Kidney (tissue), 14 donors: ENCODE results near the gene INPP5A. TPM values are rescaled to one million over a fixed set of nuclear protein-coding genes. Genes with fewer than 3 reads are reported as not detected.

Source experiments
- DNase-seq, 5 donors: peaks; one replicate each; pipeline ENCODE4 v3.0.0-alpha.2; 2013 to 2020
- FAIRE-seq: peaks from 2 replicates; lab custom pipeline; 2012; peaks lifted over from hg19 to GRCh38; lab: Jason Lieb, UNC
- H3K27ac ChIP-seq, 2 donors: one replicate each; pipeline ENCODE4 v1.7.0; 2013; ENCODE audit warnings: low read depth in 2 of 2, low read length in 2 of 2, inconsistent platforms in 1 of 2
- H3K27me3 ChIP-seq: one replicate; pipeline ENCODE4 v1.7.1; 2013; ENCODE audit warnings: low read length, inconsistent platforms; ENCODE audit not compliant: control insufficient read depth, insufficient read depth
- H3K36me3 ChIP-seq, 3 donors: one replicate each; pipeline versions ENCODE4 v1.7.0 to v1.7.1; 2013; ENCODE audit warnings: low read length in 3 of 3, control low read depth in 1 of 3, inconsistent platforms in 1 of 3; ENCODE audit not compliant: insufficient read depth in 3 of 3, control insufficient read depth in 2 of 3
- H3K4me1 ChIP-seq, 3 donors: one replicate each; pipeline versions ENCODE4 v1.7.0 to v1.7.1; 2013; ENCODE audit warnings: low read length in 3 of 3, inconsistent platforms in 1 of 3, low read depth in 1 of 3; ENCODE audit not compliant: control insufficient read depth in 2 of 3, insufficient read depth in 2 of 3
- H3K4me3 ChIP-seq, 3 donors: one replicate each; pipeline versions ENCODE4 v1.7.0 to v1.8.1; 2013; ENCODE audit warnings: low read length in 3 of 3, control low read depth in 1 of 3, inconsistent platforms in 1 of 3
- H3K9ac ChIP-seq, 3 donors: one replicate each; pipeline versions ENCODE4 v1.7.0 to v1.7.1; 2013; ENCODE audit warnings: low read length in 3 of 3, control low read depth in 1 of 3, inconsistent platforms in 1 of 3
- H3K9me3 ChIP-seq, 3 donors: one replicate each; pipeline versions ENCODE4 v1.7.0 to v1.7.1; 2013; ENCODE audit warnings: low read length in 3 of 3, control low read depth in 1 of 3, inconsistent platforms in 1 of 3; ENCODE audit not compliant: control insufficient read depth in 2 of 3, insufficient read depth in 1 of 3
- CTCF ChIP-seq: IDR thresholded peaks from 3 replicates; pipeline ENCODE4 v1.5.1; 2012; ENCODE audit warnings: mild to moderate bottlenecking, moderate library complexity, borderline replicate concordance; ENCODE audit not compliant: insufficient read depth; ENCODE audit errors: extremely low read depth
- intact Hi-C: fragments of 100-400 bp; cut with DNase I; formaldehyde crosslinking; loops from one replicate; pipeline ENCODE4 v1.11.1; 2022
- polyA plus RNA-seq: library from polyadenylated mRNA; stranded (reverse); fragments of 350-450 nt; fragmentation: Illumina TruSeq; extraction: RNeasy Lipid Tissue Mini Kit (QIAGEN cat#74804); gene quantifications from one replicate; pipeline ENCODE4 v1.2.3, GENCODE V29; 2014; ENCODE audit warnings: low read depth, low replicate concordance; ENCODE audit not compliant: insufficient read depth
- total RNA-seq: library from RNA; stranded (reverse); fragmentation: NEBNext Ultra II Directional; extraction: Animal tissue kit (Norgen Biotek cat#: 25700); gene quantifications from one replicate; pipeline ENCODE4 v1.2.1, GENCODE V29; 2021
- donor health status: control.
- donor health status: control.
- donor health status: control.
- donor health status: control.
- donor health status: control.
- donor health status: DM: yes; HTN: yes; CAD: no.
- donor health status: Normal renal cell carcinoma (clear cell type).

Gene INPP5A
- total and polyA plus RNA-seq, 2 donors from 2014 or later: 20.8 to 40.3 TPM

GRCh38 chr10:132725202-132725601 lies 187.6 kb downstream of the INPP5A start:
- DNase-seq (no peak), FAIRE-seq (no peak)
- no peak for TF ChIP-seq CTCF

DNA sequence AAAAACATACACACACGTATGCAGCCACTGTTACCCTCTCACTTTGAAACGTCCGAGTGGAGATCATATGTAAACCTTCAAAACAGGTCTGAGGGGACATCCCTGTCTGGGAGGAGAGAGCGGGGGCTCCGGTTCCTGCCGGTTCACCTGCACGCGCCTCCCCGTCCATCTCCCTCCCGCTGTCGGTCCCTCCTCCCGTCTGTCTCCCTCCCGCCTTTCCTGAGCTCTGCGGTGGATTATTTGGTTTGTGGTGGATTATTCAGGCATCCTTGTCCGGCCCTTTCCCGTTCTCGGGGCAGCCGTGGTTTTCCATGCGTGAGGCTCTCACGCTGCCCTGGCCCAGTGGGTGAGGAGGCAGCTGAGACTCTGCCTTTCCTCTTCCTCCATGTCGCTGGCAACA lies 188.6 kb downstream of the INPP5A start:
- Histone ChIP-seq H3K4me3 (no peak overlapping the region), H3K9ac (no peak overlapping the region), H3K9me3 (no peaks in the 10 kb centered on the region), H3K4me1 (no peaks in the 10 kb centered on the region), H3K36me3 (peaks cover 0 to 2% (median 0%) of the 10 kb centered on the region in 3 donors), H3K27ac (no peak overlapping the region), H3K27me3 (no peaks in the 10 kb centered on the region)
- DNase-seq (no peak), FAIRE-seq (no peak)
- intact Hi-C loops: no loop called here
- no peak for TF ChIP-seq CTCF

More at GRCh38 chr10:132725202-132725601, 187.6 kb downstream of the INPP5A start:
- H3K9ac ChIP-seq: no peak overlapping the region
- H3K27ac ChIP-seq: no peak overlapping the region
- peaks cover 0 to 2% (median 0%) of the 10 kb centered on the region in 3 donors for H3K36me3 ChIP-seq
- no peaks in the 10 kb centered on the region for H3K27me3 ChIP-seq
- intact Hi-C loops: no loop called here
- H3K4me3 ChIP-seq: no peak overlapping the region
- H3K4me1 ChIP-seq: no peaks in the 10 kb centered on the region
- no peaks in the 10 kb centered on the region for H3K9me3 ChIP-seq

DNA sequence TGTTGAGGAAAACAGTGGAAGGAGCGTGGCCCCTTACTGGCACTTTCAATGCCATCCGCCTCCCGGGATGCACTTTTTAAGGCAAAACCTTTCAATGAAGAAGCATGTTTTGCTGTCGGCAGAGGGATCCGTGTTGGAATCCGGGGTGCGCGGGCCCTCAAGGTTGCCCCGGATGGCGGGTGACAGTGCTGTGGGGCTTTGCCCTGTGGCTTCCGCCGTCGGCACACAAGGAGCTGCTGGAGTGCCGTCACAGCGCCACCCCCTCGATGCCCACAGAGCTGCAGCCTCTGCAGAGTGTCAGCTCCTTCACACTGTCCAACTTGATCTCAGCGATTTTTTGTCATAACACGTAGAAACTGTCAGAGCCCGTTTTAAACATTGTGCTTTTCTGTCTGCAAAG lies 189.4 kb downstream of the INPP5A start:
- FAIRE-seq: no peak
- H3K27ac ChIP-seq: no peak overlapping the region
- intact Hi-C loops: no loop called here
- no peaks in the 10 kb centered on the region for H3K4me1 ChIP-seq
- TF ChIP-seq CTCF: no peak
- no peak for DNase-seq
- no peaks in the 10 kb centered on the region for H3K9me3 ChIP-seq
- H3K4me3 ChIP-seq: no peak overlapping the region
- H3K27me3 ChIP-seq: no peaks in the 10 kb centered on the region
- H3K9ac ChIP-seq: no peak overlapping the region
- H3K36me3 ChIP-seq: peaks cover 0 to 2% (median 0%) of the 10 kb centered on the region in 3 donors

DNA sequence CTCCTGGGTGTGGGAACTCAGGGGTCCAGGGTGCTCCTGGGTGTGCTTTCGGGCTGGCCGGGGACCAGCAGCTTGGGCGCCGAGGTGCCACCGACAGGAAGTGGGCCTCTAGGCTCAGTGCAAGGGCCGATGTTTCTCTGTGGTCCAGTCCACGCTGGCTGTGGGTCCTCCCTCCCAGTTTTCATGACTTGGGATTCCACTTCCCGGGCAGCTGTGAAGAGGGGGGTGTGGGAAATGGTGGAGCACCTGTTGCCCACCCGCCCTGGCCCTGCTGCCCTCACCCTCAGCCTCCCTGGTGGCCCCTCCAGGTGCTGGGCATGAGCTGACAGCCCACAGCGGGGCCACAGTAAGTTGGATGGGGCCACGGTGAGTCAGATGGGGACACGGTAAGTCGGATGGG lies 189.8 kb downstream of the INPP5A start:
- FAIRE-seq: no peak
- no peaks in the 10 kb centered on the region for H3K4me1 ChIP-seq
- H3K4me3 ChIP-seq: no peak overlapping the region
- H3K9me3 ChIP-seq: no peaks in the 10 kb centered on the region
- intact Hi-C loops: no loop called here
- DNase-seq: no peak
- peaks cover 0 to 2% (median 0%) of the 10 kb centered on the region in 3 donors for H3K36me3 ChIP-seq
- TF ChIP-seq CTCF: no peak
- H3K9ac ChIP-seq: no peak overlapping the region
- no peak overlapping the region for H3K27ac ChIP-seq
- H3K27me3 ChIP-seq: no peaks in the 10 kb centered on the region
